ENCODE measurements around the gene KANSL1L. TPM values are rescaled to one million over a fixed set of nuclear protein-coding genes. Genes with fewer than 3 reads are reported as not detected.

The KANSL1L gene
- total RNA-seq, 6 donors from 2014 or later: 26.7 to 164 (median 46.7) TPM

DNA sequence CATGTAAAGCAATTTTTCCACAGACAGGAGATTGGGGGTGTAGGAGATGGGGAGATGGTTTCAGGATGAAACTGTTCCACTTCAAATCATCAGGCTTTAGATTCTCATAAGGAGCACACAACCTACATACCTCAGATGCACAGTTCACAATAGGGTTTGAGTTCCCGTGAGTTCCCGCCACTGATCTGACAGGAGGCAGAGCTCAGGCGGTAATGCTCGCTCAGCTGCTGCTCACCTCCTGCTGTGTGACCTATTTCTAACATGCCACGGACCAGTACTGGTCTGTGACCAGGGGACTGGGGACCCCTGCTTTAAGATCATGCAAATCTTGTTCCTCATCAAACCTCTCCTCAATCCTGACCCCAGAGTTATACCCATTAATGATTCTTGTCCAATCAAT lies 98.7 kb downstream of the KANSL1L start:
- ATAC-seq (ENCODE audit: low FRiP score in 2 of 2) (no peak), DNase-seq (no peak)
- TF ChIP-seq EP300 (IDR thresholded peaks at IDR 0.05): no peak
- TF ChIP-seq, protein P1, sequence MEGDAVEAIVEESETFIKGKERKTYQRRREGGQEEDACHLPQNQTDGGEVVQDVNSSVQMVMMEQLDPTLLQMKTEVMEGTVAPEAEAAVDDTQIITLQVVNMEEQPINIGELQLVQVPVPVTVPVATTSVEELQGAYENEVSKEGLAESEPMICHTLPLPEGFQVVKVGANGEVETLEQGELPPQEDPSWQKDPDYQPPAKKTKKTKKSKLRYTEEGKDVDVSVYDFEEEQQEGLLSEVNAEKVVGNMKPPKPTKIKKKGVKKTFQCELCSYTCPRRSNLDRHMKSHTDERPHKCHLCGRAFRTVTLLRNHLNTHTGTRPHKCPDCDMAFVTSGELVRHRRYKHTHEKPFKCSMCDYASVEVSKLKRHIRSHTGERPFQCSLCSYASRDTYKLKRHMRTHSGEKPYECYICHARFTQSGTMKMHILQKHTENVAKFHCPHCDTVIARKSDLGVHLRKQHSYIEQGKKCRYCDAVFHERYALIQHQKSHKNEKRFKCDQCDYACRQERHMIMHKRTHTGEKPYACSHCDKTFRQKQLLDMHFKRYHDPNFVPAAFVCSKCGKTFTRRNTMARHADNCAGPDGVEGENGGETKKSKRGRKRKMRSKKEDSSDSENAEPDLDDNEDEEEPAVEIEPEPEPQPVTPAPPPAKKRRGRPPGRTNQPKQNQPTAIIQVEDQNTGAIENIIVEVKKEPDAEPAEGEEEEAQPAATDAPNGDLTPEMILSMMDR (IDR thresholded peaks at IDR 0.05): no peak
- TF ChIP-seq POLR2AphosphoS5 (IDR thresholded peaks at IDR 0.05): no peak
- no peak for TF ChIP-seq POLR2A (IDR thresholded peaks at IDR 0.05)
- 92 to 93% methylated on average over 5 of the region's 5 CpGs for WGBS, 2 donors
- H3K4me1 ChIP-seq: no peaks in the 10 kb centered on the region
- H3K27ac ChIP-seq: no peak overlapping the region
- no peaks in the 10 kb centered on the region for H3K9me3 ChIP-seq
- no peaks in the 10 kb centered on the region for H3K27me3 ChIP-seq
- no peaks in the 10 kb centered on the region for H3K36me3 ChIP-seq
- H3K4me3 ChIP-seq: no peak overlapping the region

DNA sequence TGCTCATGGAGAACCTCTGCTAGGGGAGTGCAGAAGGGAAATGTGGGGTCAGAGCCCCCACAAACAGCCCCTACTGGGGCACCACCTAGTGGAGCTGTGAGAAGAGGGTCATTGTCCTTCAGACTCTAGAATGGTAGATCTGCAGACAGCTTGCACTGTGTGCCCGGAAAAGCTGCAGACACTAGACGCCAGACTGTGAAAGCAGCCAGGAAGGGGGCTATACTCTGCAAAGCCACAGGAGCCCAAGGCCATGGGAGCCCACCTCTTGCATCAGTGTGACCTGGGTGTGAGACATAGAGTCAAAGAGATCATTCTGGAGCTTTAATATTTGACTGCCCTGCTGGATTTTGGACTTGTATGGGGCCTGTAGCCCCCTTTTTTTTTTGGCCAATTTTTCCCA lies 107.9 kb downstream of the KANSL1L start:
- no peaks in the 10 kb centered on the region for H3K9me3 ChIP-seq
- 97 to 100% methylated on average over 1 to 2 of the region's 2 CpGs for WGBS, 2 donors

DNA sequence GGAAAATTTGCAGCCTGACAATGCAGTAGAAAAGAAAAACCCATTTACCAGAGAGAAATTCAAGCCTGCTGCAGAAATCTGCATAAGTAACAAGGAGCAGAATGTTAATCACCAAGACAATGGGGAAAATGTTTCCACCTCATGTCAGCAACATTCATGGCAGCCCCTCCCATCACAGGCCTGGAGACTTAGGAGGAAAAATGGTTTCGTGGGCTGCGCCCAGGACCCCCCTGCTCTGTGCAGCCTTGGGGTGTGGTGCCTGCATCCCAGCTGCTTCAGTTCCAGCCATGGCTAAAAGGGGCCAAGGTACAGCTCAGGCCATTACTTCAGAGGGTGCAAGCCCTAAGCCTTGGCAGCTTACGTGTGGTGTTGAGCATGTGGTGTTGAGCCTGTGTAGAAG lies 115.4 kb downstream of the KANSL1L start:
- peaks cover 0 to 18% (median 1%) of the 10 kb centered on the region in 4 donors for H3K36me3 ChIP-seq
- peaks cover 4 to 10% (median 6%) of the 10 kb centered on the region in 4 donors for H3K9me3 ChIP-seq
- TF ChIP-seq, protein P1 (IDR thresholded peaks at IDR 0.05): no peak
- no peak for TF ChIP-seq POLR2A (IDR thresholded peaks at IDR 0.05)
- no peaks in the 10 kb centered on the region for H3K27me3 ChIP-seq
- H3K27ac ChIP-seq: no peak overlapping the region
- H3K4me1 ChIP-seq: no peaks in the 10 kb centered on the region
- ATAC-seq (ENCODE audit: low FRiP score in 2 of 2) (no peak), DNase-seq (peak in 1 of 2 donors; percentile 14)
- no peak overlapping the region for H3K4me3 ChIP-seq
- 95 to 100% methylated on average over 3 of the region's 3 CpGs for WGBS, 2 donors

More for the DNA sequence above, 107.9 kb downstream of the KANSL1L start:
- TF ChIP-seq POLR2A (IDR thresholded peaks at IDR 0.05) (no peak), POLR2AphosphoS5 (IDR thresholded peaks at IDR 0.05) (no peak), EP300 (IDR thresholded peaks at IDR 0.05) (no peak)
- DNase-seq: no peak
- ATAC-seq (ENCODE audit: low FRiP score in 2 of 2): no peak
- Histone ChIP-seq H3K27me3 (no peaks in the 10 kb centered on the region), H3K4me3 (no peak overlapping the region), H3K4me1 (no peaks in the 10 kb centered on the region), H3K36me3 (peaks cover 0 to 8% (median 6%) of the 10 kb centered on the region in 4 donors), H3K27ac (no peak overlapping the region)

DNA sequence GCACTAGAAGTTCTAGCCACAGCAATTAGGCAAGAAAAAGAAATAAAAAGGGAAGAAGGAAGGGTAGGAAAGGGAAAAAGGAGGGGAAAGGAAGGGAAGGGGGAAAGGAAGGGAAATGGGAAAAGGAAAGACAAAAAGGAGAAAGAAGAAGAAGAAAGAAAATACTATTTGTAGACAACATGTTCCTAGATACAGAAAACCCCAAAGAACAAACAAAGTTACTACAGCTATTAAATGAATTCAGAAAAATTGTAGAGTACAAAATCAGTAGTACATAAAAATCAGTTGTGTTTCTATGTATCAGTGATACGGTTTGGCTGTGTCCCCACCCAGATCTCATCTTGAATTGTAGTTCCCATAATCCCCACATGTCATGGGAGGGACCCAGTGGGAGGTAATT lies 116.5 kb downstream of the KANSL1L start:
- Histone ChIP-seq H3K4me3 (no peak overlapping the region), H3K9me3 (peaks cover 4 to 10% (median 6%) of the 10 kb centered on the region in 4 donors), H3K4me1 (no peaks in the 10 kb centered on the region), H3K27ac (no peak overlapping the region), H3K27me3 (no peaks in the 10 kb centered on the region), H3K36me3 (peaks cover 0 to 18% (median 1%) of the 10 kb centered on the region in 4 donors)
- ATAC-seq (ENCODE audit: low FRiP score in 2 of 2) (no peak), DNase-seq (no peak)
- TF ChIP-seq, protein P1 (IDR thresholded peaks at IDR 0.05): no peak
- TF ChIP-seq EP300 (IDR thresholded peaks at IDR 0.05) (no peak), POLR2A (IDR thresholded peaks at IDR 0.05) (no peak), POLR2AphosphoS5 (IDR thresholded peaks at IDR 0.05) (no peak)
- 91 to 92% methylated on average over 1 of the region's 1 CpG for WGBS, 2 donors

- Histone ChIP-seq H3K27me3 (no peaks in the 10 kb centered on the region), H3K4me1 (no peaks in the 10 kb centered on the region), H3K27ac (no peak overlapping the region), H3K36me3 (peaks cover 0 to 25% (median under 1%) of the 10 kb centered on the region in 4 donors), H3K9me3 (peaks cover 4 to 13% (median 6%) of the 10 kb centered on the region in 4 donors), H3K4me3 (no peak overlapping the region)
- DNase-seq: no peak
- 90 to 100% methylated on average over 1 of the region's 1 CpG for WGBS, 2 donors
- no peak for ATAC-seq (ENCODE audit: low FRiP score in 2 of 2)
- no peak for TF ChIP-seq POLR2AphosphoS5 (IDR thresholded peaks at IDR 0.05)
These were observed 120.3 kb downstream of the KANSL1L start for GRCh38 chr2:210050885-210051284.

GRCh38 chr2:210049831-210050230 lies 121.4 kb downstream of the KANSL1L start:
- no peak for DNase-seq
- Histone ChIP-seq H3K27ac (no peak overlapping the region), H3K27me3 (no peaks in the 10 kb centered on the region), H3K36me3 (peaks cover 0 to 26% (median 0%) of the 10 kb centered on the region in 4 donors), H3K4me3 (no peak overlapping the region), H3K9me3 (peaks cover under 1 to 6% (median 4%) of the 10 kb centered on the region in 4 donors), H3K4me1 (no peaks in the 10 kb centered on the region)
- 86 to 87% methylated on average over 1 of the region's 1 CpG for whole genome bisulfite sequencing, 2 donors
- no peak for ATAC-seq (ENCODE audit: low FRiP score in 2 of 2)
- no peak for TF ChIP-seq EP300 (IDR thresholded peaks at IDR 0.05)
- TF ChIP-seq, protein P1 (IDR thresholded peaks at IDR 0.05): no peak
- no peak for TF ChIP-seq POLR2A (IDR thresholded peaks at IDR 0.05)
- TF ChIP-seq POLR2AphosphoS5 (IDR thresholded peaks at IDR 0.05): no peak
